Kidney epithelial cell (primary cell): ENCODE measurements around the gene PRKAR1B. TPM values are rescaled to one million over a fixed set of nuclear protein-coding genes. Genes with fewer than 3 reads are reported as not detected.

Experiments used
- DNase-seq: peaks from one replicate; pipeline ENCODE4 v3.0.0-alpha.2; 2010; ENCODE audit warnings: low read depth
- H3K27me3 ChIP-seq: 2 replicates; pipeline ENCODE4 v1.6.0; 2011; ENCODE audit warnings: low read length; ENCODE audit not compliant: control insufficient read depth, insufficient read depth
- H3K36me3 ChIP-seq: 2 replicates; pipeline ENCODE4 v1.5.1; 2011; ENCODE audit warnings: low read length; ENCODE audit not compliant: control insufficient read depth, insufficient read depth
- H3K4me3 ChIP-seq: 2 replicates; pipeline ENCODE4 v1.5.1; 2011; ENCODE audit warnings: low read depth, mild to moderate bottlenecking, control low read depth, low read length
- total RNA-seq: library from RNA; depleted of rRNA; stranded (reverse); fragments of >200 nt; gene quantifications from 2 replicates; pipeline ENCODE4 v1.2.3, GENCODE V29; 2015
- TF ChIP-seq, protein P1 (sequence below): IDR thresholded peaks from 2 replicates; pipeline ENCODE4 v1.5.1; 2011; ENCODE audit warnings: mild to moderate bottlenecking, moderate library complexity, low read length, control low read depth, inconsistent platforms; ENCODE audit not compliant: insufficient read depth, poor library complexity, severe bottlenecking

Gene PRKAR1B
- total RNA-seq, 1 donor from 2014 or later: 23.8 TPM

DNA sequence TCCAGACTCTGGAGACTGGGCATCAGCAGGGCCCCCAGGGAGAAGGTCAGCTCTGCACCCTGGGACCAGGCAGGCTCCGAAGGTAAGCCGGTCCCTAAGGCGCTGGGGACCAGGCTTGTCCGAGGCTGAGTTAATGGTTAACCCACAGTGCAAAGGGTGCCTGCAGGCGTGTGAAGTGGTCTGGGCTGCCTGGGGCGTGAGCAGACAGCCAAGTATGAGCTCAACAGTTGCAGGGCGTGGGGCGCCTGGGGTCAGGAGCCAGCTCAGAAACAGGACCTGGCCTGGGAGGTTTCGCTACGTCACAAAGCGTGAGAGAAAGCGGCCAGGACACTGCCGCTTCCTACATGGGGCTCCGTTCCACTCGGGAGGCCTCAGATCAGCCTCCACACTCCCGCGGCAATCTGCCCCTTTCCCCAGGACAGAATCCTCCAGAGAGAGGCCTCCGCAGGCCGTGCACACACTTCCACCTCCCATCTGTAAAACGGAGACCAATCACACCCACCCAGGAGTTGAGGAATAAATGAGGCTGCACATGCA is 223.4 kb downstream of the PRKAR1B start:
- DNase-seq: peak; percentile 73
- TF ChIP-seq, protein P1, sequence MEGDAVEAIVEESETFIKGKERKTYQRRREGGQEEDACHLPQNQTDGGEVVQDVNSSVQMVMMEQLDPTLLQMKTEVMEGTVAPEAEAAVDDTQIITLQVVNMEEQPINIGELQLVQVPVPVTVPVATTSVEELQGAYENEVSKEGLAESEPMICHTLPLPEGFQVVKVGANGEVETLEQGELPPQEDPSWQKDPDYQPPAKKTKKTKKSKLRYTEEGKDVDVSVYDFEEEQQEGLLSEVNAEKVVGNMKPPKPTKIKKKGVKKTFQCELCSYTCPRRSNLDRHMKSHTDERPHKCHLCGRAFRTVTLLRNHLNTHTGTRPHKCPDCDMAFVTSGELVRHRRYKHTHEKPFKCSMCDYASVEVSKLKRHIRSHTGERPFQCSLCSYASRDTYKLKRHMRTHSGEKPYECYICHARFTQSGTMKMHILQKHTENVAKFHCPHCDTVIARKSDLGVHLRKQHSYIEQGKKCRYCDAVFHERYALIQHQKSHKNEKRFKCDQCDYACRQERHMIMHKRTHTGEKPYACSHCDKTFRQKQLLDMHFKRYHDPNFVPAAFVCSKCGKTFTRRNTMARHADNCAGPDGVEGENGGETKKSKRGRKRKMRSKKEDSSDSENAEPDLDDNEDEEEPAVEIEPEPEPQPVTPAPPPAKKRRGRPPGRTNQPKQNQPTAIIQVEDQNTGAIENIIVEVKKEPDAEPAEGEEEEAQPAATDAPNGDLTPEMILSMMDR: no peak

DNA sequence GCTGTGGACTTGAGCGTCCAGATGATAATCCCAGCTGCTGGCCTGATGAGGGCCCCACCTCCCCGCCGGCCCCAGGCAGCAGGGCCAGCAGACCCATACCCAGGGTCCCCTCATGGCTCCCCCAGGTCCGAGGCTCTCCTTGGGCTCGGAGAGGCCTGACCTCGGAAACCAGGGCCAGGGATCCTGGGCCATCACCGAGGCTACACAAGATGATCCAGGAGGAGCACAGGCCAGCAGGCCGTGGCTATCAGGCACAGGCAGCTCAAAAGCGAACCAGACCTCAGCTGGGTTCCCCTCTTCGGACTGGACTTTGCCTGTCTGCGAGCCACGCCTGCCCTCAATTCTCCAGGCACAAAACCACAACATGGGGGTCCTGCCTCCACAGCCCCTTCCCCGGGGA is 224.8 kb downstream of the PRKAR1B start:
- no peak for DNase-seq
- no peak overlapping the region for H3K4me3 ChIP-seq
- no peaks in the 10 kb centered on the region for H3K27me3 ChIP-seq
- peaks cover 4% of the 10 kb centered on the region for H3K36me3 ChIP-seq
- TF ChIP-seq, protein P1: no peak

More for the DNA sequence above, 223.4 kb downstream of the PRKAR1B start:
- Histone ChIP-seq H3K27me3 (no peaks in the 10 kb centered on the region), H3K36me3 (peaks cover 2% of the 10 kb centered on the region), H3K4me3 (no peak overlapping the region)

DNA sequence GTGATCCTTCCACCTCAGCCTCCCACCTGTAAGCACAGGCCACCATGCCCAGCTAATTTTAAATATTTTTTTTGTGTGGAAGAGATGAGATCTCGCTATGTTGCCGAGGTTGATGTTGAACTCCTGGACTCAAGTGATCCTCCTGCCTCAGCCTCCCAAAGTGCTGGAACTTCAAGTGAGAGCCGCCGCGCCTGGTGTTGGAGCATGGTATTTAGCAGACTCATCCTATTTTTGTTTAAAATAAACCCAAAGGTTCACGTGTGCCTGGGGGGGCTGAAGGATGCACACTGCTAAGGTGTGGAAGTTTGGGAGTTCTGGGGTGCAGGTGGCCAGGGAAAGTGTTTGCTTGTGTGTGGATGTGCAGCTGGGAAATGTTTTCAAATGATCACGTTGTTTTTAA is 225.6 kb downstream of the PRKAR1B start:
- H3K27me3 ChIP-seq: no peaks in the 10 kb centered on the region
- no peak for DNase-seq
- TF ChIP-seq, protein P1: no peak
- peaks cover 4% of the 10 kb centered on the region for H3K36me3 ChIP-seq
- H3K4me3 ChIP-seq: no peak overlapping the region

DNA sequence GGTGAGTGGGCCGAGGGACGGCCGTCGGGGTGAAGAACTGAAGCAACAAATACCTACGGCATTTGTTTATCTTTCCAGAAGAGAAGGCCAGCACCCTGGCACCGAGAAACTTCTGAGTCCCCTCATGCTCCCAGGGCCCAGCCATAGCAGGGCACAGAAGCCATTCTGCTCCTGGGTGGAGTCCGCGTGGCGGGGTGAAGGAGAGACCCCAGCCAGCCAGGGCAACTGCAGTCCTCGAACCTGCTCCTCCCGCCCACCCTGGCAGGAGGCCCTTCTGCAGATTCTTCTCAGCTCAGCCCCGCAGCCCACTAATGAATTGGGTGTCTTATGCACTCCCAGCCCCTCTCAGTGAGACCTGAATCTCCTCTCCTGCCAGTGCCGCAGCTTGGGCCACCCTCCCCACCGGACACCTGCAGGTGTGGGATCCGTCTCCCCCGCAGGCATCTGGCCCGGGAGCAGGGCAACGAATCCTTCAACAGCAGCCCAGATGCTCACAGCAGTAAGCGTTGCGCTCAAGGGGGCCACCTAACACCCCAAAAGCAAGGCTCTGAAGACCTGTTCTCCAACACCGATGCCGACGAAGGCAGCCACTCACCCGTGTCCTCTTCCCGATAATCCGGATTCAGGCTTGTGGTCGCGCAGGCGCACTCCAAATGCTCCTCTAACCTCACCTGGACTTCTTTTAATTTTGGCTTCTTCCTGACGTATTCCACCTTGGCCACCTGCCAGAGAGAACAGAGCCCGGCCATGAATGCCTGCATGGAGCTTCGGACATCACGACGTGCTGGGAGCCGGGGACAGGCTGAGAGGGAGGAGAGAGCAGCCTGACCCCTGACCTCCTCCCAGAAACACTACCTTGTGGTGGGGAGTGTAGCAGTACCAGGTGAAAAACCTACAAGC is 226.3 kb downstream of the PRKAR1B start:
- H3K4me3 ChIP-seq: no peak overlapping the region
- no peaks in the 10 kb centered on the region for H3K27me3 ChIP-seq
- H3K36me3 ChIP-seq: peaks cover 4% of the 10 kb centered on the region
- TF ChIP-seq, protein P1: no peak
- DNase-seq: no peak

DNA sequence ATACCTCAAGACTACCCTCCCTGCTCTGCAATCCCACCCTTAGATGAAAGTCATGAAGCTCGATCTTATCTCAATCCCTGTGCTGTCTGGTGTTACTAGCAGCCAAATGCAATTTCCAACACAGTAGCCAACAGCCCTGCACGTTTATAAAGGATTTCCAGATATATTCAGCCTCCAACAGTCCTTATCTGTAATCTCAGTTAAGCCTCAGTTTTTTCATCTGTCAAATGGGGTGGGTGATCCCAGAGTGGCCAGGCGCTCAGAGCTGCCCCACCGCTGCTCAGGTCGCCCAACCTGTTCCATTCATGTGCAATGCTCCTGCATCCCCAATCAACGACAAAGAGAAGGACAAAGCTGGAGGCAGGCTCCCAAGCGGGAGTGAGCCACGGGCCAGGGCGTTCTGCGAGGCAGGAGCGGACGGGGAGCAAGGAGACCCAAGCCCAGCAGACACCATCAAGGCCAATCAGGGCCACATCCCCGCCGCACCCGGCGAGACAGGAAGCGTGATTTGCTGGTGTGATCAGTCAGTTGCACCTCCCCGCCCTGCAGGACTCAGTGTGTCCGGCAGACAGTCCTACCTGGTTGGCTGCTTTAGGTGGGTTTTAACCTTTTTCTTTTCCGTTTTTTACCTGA is 227.1 kb downstream of the PRKAR1B start:
- Histone ChIP-seq H3K36me3 (peaks cover 4% of the 10 kb centered on the region), H3K4me3 (no peak overlapping the region), H3K27me3 (no peaks in the 10 kb centered on the region)
- TF ChIP-seq, protein P1: no peak
- DNase-seq: no peak

Other genes with a start within 250 kb of the PRKAR1B start
- gene PDGFA, start 207.4 kb downstream of the PRKAR1B start, total RNA-seq: 65.6 and 92.4 TPM in 2 replicates
- gene DNAAF5, start 582 bp downstream of the PRKAR1B start, total RNA-seq: 59.7 and 70.6 TPM in 2 replicates
- gene SUN1, start 105.2 kb upstream of the PRKAR1B start, total RNA-seq: 192 and 220 TPM in 2 replicates
- gene GET4, start 149.3 kb upstream of the PRKAR1B start, total RNA-seq: 59.6 and 63.1 TPM in 2 replicates
- gene ADAP1, start 227.4 kb upstream of the PRKAR1B start, total RNA-seq: 14.3 and 14.9 TPM in 2 replicates
- 14.1 and 15.5 TPM in 2 replicates for gene COX19, start 248.3 kb upstream of the PRKAR1B start, total RNA-seq